Liver (tissue), 9 donors: ENCODE data around the gene INSR. TPM values are rescaled to one million over a fixed set of nuclear protein-coding genes. Genes with fewer than 3 reads are reported as not detected.
"Not testable (repeated sequence)": the region's sequence is repeated elsewhere in the genome, so short reads cannot be mapped to it uniquely, and the experiment has no call there.

Experiments
- DNase-seq: peaks from one replicate; pipeline ENCODE4 v3.0.0-alpha.2; 2017; ENCODE audit warnings: low spot score
- H3K27ac ChIP-seq, 2 donors: one replicate each; pipeline ENCODE4 v1.7.0; 2013; ENCODE audit warnings: inconsistent platforms in 2 of 2, low read length in 2 of 2, control low read depth in 1 of 2, low read depth in 1 of 2, mild to moderate bottlenecking in 1 of 2
- H3K27me3 ChIP-seq, 4 donors: one replicate each; pipeline versions ENCODE4 v1.6.1 to v1.7.0; 2013; ENCODE audit warnings: low read length in 3 of 4, inconsistent platforms in 1 of 4, mild to moderate bottlenecking in 1 of 4, moderate library complexity in 1 of 4; ENCODE audit not compliant: control insufficient read depth in 4 of 4, insufficient read depth in 4 of 4
- H3K36me3 ChIP-seq, 4 donors: one replicate each; pipeline versions ENCODE4 v1.6.1 to v1.7.0; 2013; ENCODE audit warnings: low read length in 3 of 4, mild to moderate bottlenecking in 3 of 4, low read depth in 1 of 4, moderate library complexity in 1 of 4; ENCODE audit not compliant: control insufficient read depth in 4 of 4, insufficient read depth in 3 of 4
- H3K4me1 ChIP-seq, 4 donors: one replicate each; pipeline versions ENCODE4 v1.6.1 to v1.7.0; 2013; ENCODE audit warnings: low read length in 3 of 4, mild to moderate bottlenecking in 3 of 4, moderate library complexity in 1 of 4; ENCODE audit not compliant: control insufficient read depth in 4 of 4, insufficient read depth in 4 of 4
- H3K4me3 ChIP-seq, 3 donors: one replicate each; pipeline versions ENCODE4 v1.6.1 to v1.7.0; 2013; ENCODE audit warnings: low read length in 3 of 3, control low read depth in 1 of 3, low read depth in 1 of 3, mild to moderate bottlenecking in 1 of 3
- H3K9ac ChIP-seq, 2 donors: one replicate each; pipeline ENCODE4 v1.7.0; 2013; ENCODE audit warnings: low read length in 2 of 2, mild to moderate bottlenecking in 2 of 2, moderate library complexity in 2 of 2, control low read depth in 1 of 2, low read depth in 1 of 2
- H3K9me3 ChIP-seq, 4 donors: one replicate each; pipeline versions ENCODE4 v1.6.1 to v1.7.0; 2013; ENCODE audit warnings: low read length in 3 of 4; ENCODE audit not compliant: control insufficient read depth in 4 of 4
- ATF3 ChIP-seq: IDR thresholded peaks from 2 replicates; pipeline ENCODE4 v1.6.1; 2016; ENCODE audit warnings: antibody characterized with exemption
- CTCF ChIP-seq: fragments of 150-350 bp; IDR thresholded peaks from 2 replicates; pipeline ENCODE4 v1.5.1; 2017; ENCODE audit warnings: improper control_type of control experiment, low read depth, low read length; ENCODE audit not compliant: missing input control
- FOXA1 ChIP-seq: IDR thresholded peaks from 2 replicates; pipeline ENCODE4 v1.6.1; 2016; ENCODE audit warnings: antibody characterized with exemption
- FOXA2 ChIP-seq: IDR thresholded peaks from 2 replicates; pipeline ENCODE4 v1.6.1; 2016; ENCODE audit warnings: antibody characterized with exemption
- HNF4A ChIP-seq, 2 donors: conservative IDR thresholded peaks; 2 replicates each; pipeline ENCODE4 v1.6.1; 2016; ENCODE audit warnings: antibody characterized with exemption in 2 of 2, mild to moderate bottlenecking in 2 of 2
- HNF4G ChIP-seq: IDR thresholded peaks from 2 replicates; pipeline ENCODE4 v1.6.1; 2016; ENCODE audit warnings: antibody characterized with exemption
- JUND ChIP-seq, 2 donors: IDR thresholded peaks; 2 replicates each; pipeline ENCODE4 v1.6.1; 2016; ENCODE audit warnings: antibody characterized with exemption in 2 of 2
- MAX ChIP-seq: IDR thresholded peaks from 2 replicates; pipeline ENCODE4 v1.6.1; 2016; ENCODE audit warnings: antibody characterized with exemption
- NR2F2 ChIP-seq: IDR thresholded peaks from 2 replicates; pipeline ENCODE4 v1.6.1; 2016; ENCODE audit warnings: antibody characterized with exemption
- RAD21 ChIP-seq, 2 donors: IDR thresholded peaks; 2 replicates each; pipeline ENCODE4 v1.6.1; 2016; ENCODE audit warnings: antibody characterized with exemption in 2 of 2, mild to moderate bottlenecking in 2 of 2
- REST ChIP-seq: IDR thresholded peaks from 2 replicates; pipeline ENCODE4 v1.6.1; 2016; ENCODE audit warnings: antibody characterized with exemption, mild to moderate bottlenecking
- RXRA ChIP-seq, 2 donors: IDR thresholded peaks; 2 replicates each; pipeline ENCODE4 v1.6.1; 2017 to 2018; ENCODE audit warnings: antibody characterized with exemption in 2 of 2, mild to moderate bottlenecking in 1 of 2
- SP1 ChIP-seq: IDR thresholded peaks from 2 replicates; pipeline ENCODE4 v1.6.1; 2018; ENCODE audit warnings: antibody characterized with exemption, mild to moderate bottlenecking
- TAF1 ChIP-seq: conservative IDR thresholded peaks from 2 replicates; pipeline ENCODE4 v1.6.1; 2016; ENCODE audit warnings: antibody characterized with exemption, mild to moderate bottlenecking
- YY1 ChIP-seq: IDR thresholded peaks from 2 replicates; pipeline ENCODE4 v1.6.1; 2016; ENCODE audit warnings: antibody characterized with exemption, mild to moderate bottlenecking
- ZBTB33 ChIP-seq: IDR thresholded peaks from 2 replicates; pipeline ENCODE4 v1.6.1; 2016; ENCODE audit warnings: antibody characterized with exemption
- WGBS: extraction: QIAGEN DNeasy Blood & Tissue Kit; methylation state at CpG from one replicate; pipeline ENCODE4 v1.1.7; 2013; 5-methylcytosine and 5-hydroxymethylcytosine counted together
- polyA plus RNA-seq, 2 donors: library from polyadenylated mRNA; stranded (reverse) in 1 of 2; unstranded in 1 of 2; fragments of 200-250 nt in 1 of 2; fragments of >200 nt in 1 of 2; fragmentation: Nextera tagmentation in 1 of 2; extraction: Ambion mirVana in 1 of 2; gene quantifications; one replicate each; pipeline versions ENCODE4 v1.2.1 to v1.2.3, GENCODE V29; 2013 to 2015
- total RNA-seq, 2 donors: library from RNA; depleted of rRNA; stranded (reverse); fragments of >200 nt; gene quantifications; one replicate each; pipeline ENCODE4 v1.2.3, GENCODE V29; 2014
- donor health status: healthy.
- donor health status: healthy.
- donor health status: healthy.
- donor health status: healthy.
- donor health status: healthy.

INSR gene
- total and polyA plus RNA-seq, 4 donors: 16.5 to 97.5 (median 50.8) TPM

GRCh38 chr19:7228935-7229541, 65.2 kb downstream of the INSR start:
- no peak overlapping the region for H3K27ac ChIP-seq
- TF ChIP-seq JUND (IDR thresholded peaks at IDR 0.05): no peak
- 92% methylated on average over 1 of the region's 1 CpG for WGBS
- no peaks in the 10 kb centered on the region for H3K9me3 ChIP-seq
- H3K9ac ChIP-seq: no peak overlapping the region
- no peak for DNase-seq
- peaks cover 0 to 2% (median 0%) of the 10 kb centered on the region in 4 donors for H3K36me3 ChIP-seq
- no peaks in the 10 kb centered on the region for H3K27me3 ChIP-seq
- H3K4me1 ChIP-seq: peaks cover 3 to 11% (median 10%) of the 10 kb centered on the region in 4 donors
- H3K4me3 ChIP-seq: no peak overlapping the region

GRCh38 chr19:7227735-7228134, 66.5 kb downstream of the INSR start:
- H3K9ac ChIP-seq: no peak overlapping the region

GRCh38 chr19:7227149-7227548, 67.1 kb downstream of the INSR start:
- not testable (repeated sequence) for H3K27me3 ChIP-seq, H3K27ac ChIP-seq, H3K36me3 ChIP-seq, H3K4me3 ChIP-seq, DNase-seq, H3K9me3 ChIP-seq, H3K9ac ChIP-seq
- peaks cover 3 to 23% (median 16%) of the 10 kb centered on the region in 4 donors for H3K4me1 ChIP-seq
- WGBS: 91% methylated on average over 5 of the region's 5 CpGs

More at GRCh38 chr19:7227735-7228134, 66.5 kb downstream of the INSR start:
- H3K9me3 ChIP-seq: no peaks in the 10 kb centered on the region
- H3K4me3 ChIP-seq: no peak overlapping the region
- H3K4me1 ChIP-seq: peaks cover 3 to 23% (median 16%) of the 10 kb centered on the region in 4 donors
- no peaks in the 10 kb centered on the region for H3K36me3 ChIP-seq
- WGBS: 91% methylated on average over 6 of the region's 6 CpGs
- TF ChIP-seq ATF3 (no peak), HNF4A (conservative IDR thresholded peaks at IDR 0.05) (peak in 1 of 2 donors; percentile 26)
- H3K27ac ChIP-seq: no peak overlapping the region
- DNase-seq: no peak
- H3K27me3 ChIP-seq: no peaks in the 10 kb centered on the region

GRCh38 chr19:7226739-7227138, 67.5 kb downstream of the INSR start:
- no peak for DNase-seq
- no peak overlapping the region for H3K9ac ChIP-seq
- H3K27me3 ChIP-seq: no peaks in the 10 kb centered on the region
- H3K36me3 ChIP-seq: no peaks in the 10 kb centered on the region
- no peaks in the 10 kb centered on the region for H3K9me3 ChIP-seq
- H3K27ac ChIP-seq: no peak overlapping the region
- H3K4me1 ChIP-seq: peaks cover 3 to 23% (median 16%) of the 10 kb centered on the region in 4 donors
- no peak overlapping the region for H3K4me3 ChIP-seq
- TF ChIP-seq NR2F2: no peak
- TF ChIP-seq FOXA2: no peak
- TF ChIP-seq RXRA (IDR thresholded peaks at IDR 0.05): no peak
- TF ChIP-seq RAD21 (IDR thresholded peaks at IDR 0.05): no peak
- no peak for TF ChIP-seq HNF4A (conservative IDR thresholded peaks at IDR 0.05)
- TF ChIP-seq HNF4G: no peak
- no peak for TF ChIP-seq FOXA1
- TF ChIP-seq ZBTB33: no peak
- TF ChIP-seq SP1: no peak
- no peak for TF ChIP-seq TAF1
- no peak for TF ChIP-seq ATF3
- TF ChIP-seq YY1: no peak
- TF ChIP-seq REST: no peak
- no peak for TF ChIP-seq MAX
- TF ChIP-seq CTCF: no peak
